HEK293T (cell line): ENCODE measurements around the gene MIPEP.

Source experiments
- BHLHE40 ChIP-seq: fragments of 450-650 bp; IDR thresholded peaks from 2 replicates; pipeline ENCODE4 v1.6.1; 2016; ENCODE audit warnings: mild to moderate bottlenecking, moderate library complexity, borderline replicate concordance
- CTBP1 ChIP-seq: fragments of 450-650 bp; IDR thresholded peaks from 2 replicates; pipeline ENCODE4 v1.6.1; 2016; ENCODE audit warnings: borderline replicate concordance
- FOXM1 ChIP-seq: fragments of 450-650 bp; IDR thresholded peaks from 2 replicates; pipeline ENCODE4 v1.6.1; 2017; ENCODE audit warnings: mild to moderate bottlenecking, borderline replicate concordance
- NFRKB ChIP-seq: fragments of 450-650 bp; IDR thresholded peaks from 2 replicates; pipeline ENCODE4 v1.6.1; 2016; ENCODE audit warnings: mild to moderate bottlenecking, moderate library complexity
- SP1 ChIP-seq: fragments of 450-650 bp; IDR thresholded peaks from 2 replicates; pipeline ENCODE4 v1.6.1; 2017
- TF ChIP-seq, protein P1 (sequence below): fragments of 450-650 bp; IDR thresholded peaks from 2 replicates; pipeline ENCODE4 v1.6.1; 2016

DNA sequence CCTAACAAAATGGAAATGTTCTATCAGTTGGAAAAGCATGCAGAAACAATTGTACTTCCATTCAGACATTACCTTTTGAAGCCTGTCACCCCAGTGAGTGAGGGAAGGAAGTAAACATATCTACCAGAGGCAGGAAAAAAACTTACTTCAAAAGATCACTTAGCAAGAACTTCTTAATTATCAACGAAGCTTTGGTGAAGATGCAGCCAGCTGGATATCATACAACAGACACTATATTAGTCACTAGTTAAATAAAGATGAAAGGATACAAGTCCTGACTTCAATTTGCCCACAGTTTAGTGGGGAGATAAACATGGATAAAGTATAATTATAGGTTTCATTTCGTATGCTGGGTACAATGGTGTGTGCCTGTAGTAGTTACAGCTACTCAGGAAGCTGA lies 170.2 kb downstream of the MIPEP start:
- TF ChIP-seq SP1 (no peak), CTBP1 (no peak), FOXM1 (no peak), NFRKB (no peak), BHLHE40 (no peak)
- TF ChIP-seq, protein P1, sequence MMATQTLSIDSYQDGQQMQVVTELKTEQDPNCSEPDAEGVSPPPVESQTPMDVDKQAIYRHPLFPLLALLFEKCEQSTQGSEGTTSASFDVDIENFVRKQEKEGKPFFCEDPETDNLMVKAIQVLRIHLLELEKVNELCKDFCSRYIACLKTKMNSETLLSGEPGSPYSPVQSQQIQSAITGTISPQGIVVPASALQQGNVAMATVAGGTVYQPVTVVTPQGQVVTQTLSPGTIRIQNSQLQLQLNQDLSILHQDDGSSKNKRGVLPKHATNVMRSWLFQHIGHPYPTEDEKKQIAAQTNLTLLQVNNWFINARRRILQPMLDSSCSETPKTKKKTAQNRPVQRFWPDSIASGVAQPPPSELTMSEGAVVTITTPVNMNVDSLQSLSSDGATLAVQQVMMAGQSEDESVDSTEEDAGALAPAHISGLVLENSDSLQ: no peak
